ENCODE measurements around the gene TCF3. TPM values are rescaled to one million over a fixed set of nuclear protein-coding genes. Genes with fewer than 3 reads are reported as not detected.

The TCF3 gene
- total and polyA plus RNA-seq, 10 of the 15 experiments (the other 5 are each of a cell fraction or from before 2014, with no cell fraction given), result 6.7 to 282 (median 70.7) TPM

Small RNA genes within 50 kb of the gene (small RNA-seq; reads per million reads assigned to genes)
- gene AC005943.2 (not detected), gene RN7SL477P (not detected), gene RNU6-1223P (not detected)

Other genes starting within 250 kb of the TCF3 start
Only the 7 nearest of the 16 such genes appear.
- gene ADAMTSL5, start 139.6 kb downstream of the TCF3 start, total RNA-seq (2014; rRNA removed), result 0.17 TPM in 1 of 2 replicates, not detected in the other
- gene ADAMTSL5, start 139.6 kb downstream of the TCF3 start, total RNA-seq (2014; rRNA removed; fragmentation: Illumina TruSeq; extraction: Trizol), result not detected in 2 replicates
- gene ADAMTSL5, start 139.6 kb downstream of the TCF3 start, total RNA-seq (2021), result 0.40 and 0.51 TPM in 2 replicates
- gene ADAMTSL5, start 139.6 kb downstream of the TCF3 start, polyA plus RNA-seq (2011; rRNA removed), result 0.04 TPM in 1 of 2 replicates, not detected in the other
- 0.04 TPM in 1 of 2 replicates, not detected in the other for gene ADAMTSL5, start 139.6 kb downstream of the TCF3 start, polyA plus RNA-seq (2014; fragmentation: Illumina TruSeq; extraction: Trizol)
- not detected for gene ADAMTSL5, start 139.6 kb downstream of the TCF3 start, polyA plus RNA-seq (2014; fragmentation: Nextera tagmentation; extraction: Ambion mirVana)
- gene ADAMTSL5, start 139.6 kb downstream of the TCF3 start, polyA plus RNA-seq (2014; rRNA removed), result 0.09 and 0.47 TPM in 2 replicates
- under 1 TPM in 1 of 2 experiments, not detected in 1; 0.83 TPM for gene ADAMTSL5, start 139.6 kb downstream of the TCF3 start, polyA plus RNA-seq (2016; fragmentation: Nextera tagmentation; extraction: Ambion mirVana)
- not detected in 2 replicates for gene PLK5, start 128.5 kb downstream of the TCF3 start, total RNA-seq (2014; rRNA removed)
- not detected in 2 replicates for gene PLK5, start 128.5 kb downstream of the TCF3 start, total RNA-seq (2014; rRNA removed; fragmentation: Illumina TruSeq; extraction: Trizol)
- gene PLK5, start 128.5 kb downstream of the TCF3 start, total RNA-seq (2021), result 0.13 and 0.51 TPM in 2 replicates
- not detected in 2 replicates for gene PLK5, start 128.5 kb downstream of the TCF3 start, polyA plus RNA-seq (2011; rRNA removed)
- gene PLK5, start 128.5 kb downstream of the TCF3 start, polyA plus RNA-seq (2014; fragmentation: Illumina TruSeq; extraction: Trizol), result not detected in 2 replicates
- not detected for gene PLK5, start 128.5 kb downstream of the TCF3 start, polyA plus RNA-seq (2014; fragmentation: Nextera tagmentation; extraction: Ambion mirVana)
- not detected in 2 replicates for gene PLK5, start 128.5 kb downstream of the TCF3 start, polyA plus RNA-seq (2014; rRNA removed)
- not detected for gene PLK5, start 128.5 kb downstream of the TCF3 start, polyA plus RNA-seq (2016; fragmentation: Nextera tagmentation; extraction: Ambion mirVana)
- 4.3 and 5.7 TPM in 2 replicates for gene MEX3D, start 84.3 kb downstream of the TCF3 start, total RNA-seq (2014; rRNA removed)
- gene MEX3D, start 84.3 kb downstream of the TCF3 start, total RNA-seq (2014; rRNA removed; fragmentation: Illumina TruSeq; extraction: Trizol), result 0.76 and 1.2 TPM in 2 replicates
- 6.1 and 6.8 TPM in 2 replicates for gene MEX3D, start 84.3 kb downstream of the TCF3 start, total RNA-seq (2021)
- 0.55 and 0.87 TPM in 2 replicates for gene MEX3D, start 84.3 kb downstream of the TCF3 start, polyA plus RNA-seq (2011; rRNA removed)
- gene MEX3D, start 84.3 kb downstream of the TCF3 start, polyA plus RNA-seq (2014; fragmentation: Illumina TruSeq; extraction: Trizol), result 0.43 TPM in 2 replicates
- gene MEX3D, start 84.3 kb downstream of the TCF3 start, polyA plus RNA-seq (2014; fragmentation: Nextera tagmentation; extraction: Ambion mirVana), result 1 to 10 TPM in 1 of 2 experiments, under 1 TPM in 1; 0.42 to 1.6 TPM
- gene MEX3D, start 84.3 kb downstream of the TCF3 start, polyA plus RNA-seq (2014; rRNA removed), result 3.3 and 3.6 TPM in 2 replicates
- gene MEX3D, start 84.3 kb downstream of the TCF3 start, polyA plus RNA-seq (2016; fragmentation: Nextera tagmentation; extraction: Ambion mirVana), result under 1 TPM; 0.18 to 0.63 TPM
- gene MBD3, start 59.8 kb downstream of the TCF3 start, total RNA-seq (2014; rRNA removed), result 93.6 and 105 TPM in 2 replicates
- gene MBD3, start 59.8 kb downstream of the TCF3 start, total RNA-seq (2014; rRNA removed; fragmentation: Illumina TruSeq; extraction: Trizol), result 16.7 and 21.0 TPM in 2 replicates
- gene MBD3, start 59.8 kb downstream of the TCF3 start, total RNA-seq (2021), result 95.9 and 107 TPM in 2 replicates
- 10.2 and 21.8 TPM in 2 replicates for gene MBD3, start 59.8 kb downstream of the TCF3 start, polyA plus RNA-seq (2011; rRNA removed)
- gene MBD3, start 59.8 kb downstream of the TCF3 start, polyA plus RNA-seq (2014; fragmentation: Illumina TruSeq; extraction: Trizol), result 2.9 and 6.6 TPM in 2 replicates
- 1 to 10 TPM in 1 of 2 experiments, under 1 TPM in 1; 0.13 to 1.7 TPM for gene MBD3, start 59.8 kb downstream of the TCF3 start, polyA plus RNA-seq (2014; fragmentation: Nextera tagmentation; extraction: Ambion mirVana)
- 91.0 and 117 TPM in 2 replicates for gene MBD3, start 59.8 kb downstream of the TCF3 start, polyA plus RNA-seq (2014; rRNA removed)
- 10 to 100 TPM; 22.0 to 40.2 TPM for gene MBD3, start 59.8 kb downstream of the TCF3 start, polyA plus RNA-seq (2016; fragmentation: Nextera tagmentation; extraction: Ambion mirVana)
- gene UQCR11, start 47.2 kb downstream of the TCF3 start, total RNA-seq (2014; rRNA removed), result 107 and 113 TPM in 2 replicates
- gene UQCR11, start 47.2 kb downstream of the TCF3 start, total RNA-seq (2014; rRNA removed; fragmentation: Illumina TruSeq; extraction: Trizol), result 28.6 and 30.2 TPM in 2 replicates
- 223 and 247 TPM in 2 replicates for gene UQCR11, start 47.2 kb downstream of the TCF3 start, total RNA-seq (2021)
- gene UQCR11, start 47.2 kb downstream of the TCF3 start, polyA plus RNA-seq (2011; rRNA removed), result 191 and 219 TPM in 2 replicates
- gene UQCR11, start 47.2 kb downstream of the TCF3 start, polyA plus RNA-seq (2014; fragmentation: Illumina TruSeq; extraction: Trizol), result 15.8 and 29.0 TPM in 2 replicates
- 100 to 1,000 TPM; 166 to 418 TPM for gene UQCR11, start 47.2 kb downstream of the TCF3 start, polyA plus RNA-seq (2014; fragmentation: Nextera tagmentation; extraction: Ambion mirVana)
- 146 and 157 TPM in 2 replicates for gene UQCR11, start 47.2 kb downstream of the TCF3 start, polyA plus RNA-seq (2014; rRNA removed)
- gene UQCR11, start 47.2 kb downstream of the TCF3 start, polyA plus RNA-seq (2016; fragmentation: Nextera tagmentation; extraction: Ambion mirVana), result 100 to 1,000 TPM; 520 to 586 TPM
- gene ONECUT3, start 100.9 kb upstream of the TCF3 start, total RNA-seq (2014; rRNA removed), result not detected in 2 replicates
- not detected in 2 replicates for gene ONECUT3, start 100.9 kb upstream of the TCF3 start, total RNA-seq (2014; rRNA removed; fragmentation: Illumina TruSeq; extraction: Trizol)
- not detected in 2 replicates for gene ONECUT3, start 100.9 kb upstream of the TCF3 start, total RNA-seq (2021)
- not detected in 2 replicates for gene ONECUT3, start 100.9 kb upstream of the TCF3 start, polyA plus RNA-seq (2011; rRNA removed)
- gene ONECUT3, start 100.9 kb upstream of the TCF3 start, polyA plus RNA-seq (2014; fragmentation: Illumina TruSeq; extraction: Trizol), result not detected in 2 replicates
- not detected for gene ONECUT3, start 100.9 kb upstream of the TCF3 start, polyA plus RNA-seq (2014; fragmentation: Nextera tagmentation; extraction: Ambion mirVana)
- not detected in 2 replicates for gene ONECUT3, start 100.9 kb upstream of the TCF3 start, polyA plus RNA-seq (2014; rRNA removed)
- not detected for gene ONECUT3, start 100.9 kb upstream of the TCF3 start, polyA plus RNA-seq (2016; fragmentation: Nextera tagmentation; extraction: Ambion mirVana)
- 0.38 and 0.51 TPM in 2 replicates for gene ATP8B3, start 159.7 kb upstream of the TCF3 start, total RNA-seq (2014; rRNA removed)
- 0.36 and 0.74 TPM in 2 replicates for gene ATP8B3, start 159.7 kb upstream of the TCF3 start, total RNA-seq (2014; rRNA removed; fragmentation: Illumina TruSeq; extraction: Trizol)
- 1.0 and 1.7 TPM in 2 replicates for gene ATP8B3, start 159.7 kb upstream of the TCF3 start, total RNA-seq (2021)
- gene ATP8B3, start 159.7 kb upstream of the TCF3 start, polyA plus RNA-seq (2011; rRNA removed), result 0.86 and 1.6 TPM in 2 replicates
- 0.43 and 0.48 TPM in 2 replicates for gene ATP8B3, start 159.7 kb upstream of the TCF3 start, polyA plus RNA-seq (2014; fragmentation: Illumina TruSeq; extraction: Trizol)
- under 1 TPM; 0.13 to 0.34 TPM for gene ATP8B3, start 159.7 kb upstream of the TCF3 start, polyA plus RNA-seq (2014; fragmentation: Nextera tagmentation; extraction: Ambion mirVana)
- 0.76 and 1.3 TPM in 2 replicates for gene ATP8B3, start 159.7 kb upstream of the TCF3 start, polyA plus RNA-seq (2014; rRNA removed)
- 1 to 10 TPM in 1 of 2 experiments, under 1 TPM in 1; 0.54 to 1.0 TPM for gene ATP8B3, start 159.7 kb upstream of the TCF3 start, polyA plus RNA-seq (2016; fragmentation: Nextera tagmentation; extraction: Ambion mirVana)

All from GM12878 (cell line).